BE2C (cell line): ENCODE measurements around the gene LRRFIP1.

ENCODE experiments used
- DNase-seq: peaks from one replicate; pipeline ENCODE4 v3.0.0-alpha.2; 2020
- H3K27me3 ChIP-seq: fragments of 250-450 bp; sonication (Bioruptor Pico); 2 replicates; pipeline ENCODE4 v1.5.1; 2020; ENCODE audit warnings: mild to moderate bottlenecking
- H3K36me3 ChIP-seq: fragments of 250-450 bp; sonication (Bioruptor Pico); 2 replicates; pipeline ENCODE4 v1.5.1; 2020; ENCODE audit warnings: mild to moderate bottlenecking
- H3K4me1 ChIP-seq: fragments of 250-450 bp; sonication (Bioruptor Pico); 2 replicates; pipeline ENCODE4 v1.5.1; 2020
- H3K4me3 ChIP-seq: 2 replicates; pipeline ENCODE4 v1.5.1; 2011; ENCODE audit warnings: low read depth, low read length
- H3K9me3 ChIP-seq: fragments of 250-450 bp; sonication (Bioruptor Pico); 2 replicates; pipeline ENCODE4 v1.5.1; 2020
- CTCF ChIP-seq: IDR thresholded peaks from 2 replicates; pipeline ENCODE4 v1.5.1; 2012; ENCODE audit warnings: mild to moderate bottlenecking, low read depth, low read length

The LRRFIP1 gene

GRCh38 chr2:237672731-237673129, 45.3 kb downstream of the LRRFIP1 start:
- no peak for TF ChIP-seq CTCF
- H3K9me3 ChIP-seq = no peaks in the 10 kb centered on the region
- no peaks in the 10 kb centered on the region for H3K36me3 ChIP-seq
- no peak overlapping the region for H3K4me3 ChIP-seq
- H3K4me1 ChIP-seq = peaks cover 26% of the 10 kb centered on the region
- H3K27me3 ChIP-seq = no peaks in the 10 kb centered on the region
- DNase-seq = no peak

- Histone ChIP-seq H3K9me3 (no peaks in the 10 kb centered on the region), H3K4me3 (peak overlapping the region; percentile 74), H3K4me1 (peaks cover 26% of the 10 kb centered on the region), H3K27me3 (no peaks in the 10 kb centered on the region), H3K36me3 (no peaks in the 10 kb centered on the region)
- peak; percentile 86 for DNase-seq
- peak; percentile 92 for TF ChIP-seq CTCF
Observed at GRCh38 chr2:237673130-237674001, 46.0 kb downstream of the LRRFIP1 start.

GRCh38 chr2:237674731-237675276, 47.4 kb downstream of the LRRFIP1 start:
- no peak for TF ChIP-seq CTCF
- DNase-seq = peak; percentile 84
- no peaks in the 10 kb centered on the region for H3K36me3 ChIP-seq
- H3K4me1 ChIP-seq = peaks cover 18% of the 10 kb centered on the region
- H3K27me3 ChIP-seq = no peaks in the 10 kb centered on the region
- peak overlapping the region; percentile 36 for H3K4me3 ChIP-seq
- no peaks in the 10 kb centered on the region for H3K9me3 ChIP-seq

GRCh38 chr2:237675316-237675715, 47.9 kb downstream of the LRRFIP1 start:
- no peaks in the 10 kb centered on the region for H3K27me3 ChIP-seq
- no peaks in the 10 kb centered on the region for H3K36me3 ChIP-seq
- 0 out of 2 replicates have a peak, but pooled peaks have one; percentile 1 for TF ChIP-seq CTCF
- H3K4me3 ChIP-seq = peak overlapping the region; percentile 36
- H3K4me1 ChIP-seq = peaks cover 16% of the 10 kb centered on the region
- DNase-seq = no peak
- H3K9me3 ChIP-seq = no peaks in the 10 kb centered on the region

- no peak for DNase-seq
- H3K4me3 ChIP-seq = no peak overlapping the region
- H3K4me1 ChIP-seq = no peaks in the 10 kb centered on the region
- H3K27me3 ChIP-seq = no peaks in the 10 kb centered on the region
- H3K36me3 ChIP-seq = no peaks in the 10 kb centered on the region
- TF ChIP-seq CTCF = no peak
- no peaks in the 10 kb centered on the region for H3K9me3 ChIP-seq
Observed at GRCh38 chr2:237680702-237681478, 53.5 kb downstream of the LRRFIP1 start.
